Activated T-cell treated with anti-CD3 and anti-CD28 coated beads, Interleukin-2, amount 50 U/mL, for 24 hours (primary cell): ENCODE measurements around the gene USP35.

ENCODE experiments used
- DNase-seq: peaks from one replicate; pipeline ENCODE4 v3.0.0-alpha.2; 2020
- H3K27ac Mint-ChIP-seq: 2 replicates; pipeline ENCODE4 v1.8.0; 2020; ENCODE audit warnings: mild to moderate bottlenecking, mixed read lengths
- H3K27me3 Mint-ChIP-seq: 2 replicates; pipeline ENCODE4 v1.8.0; 2020; ENCODE audit warnings: mixed read lengths
- H3K36me3 Mint-ChIP-seq: 2 replicates; pipeline ENCODE4 v1.8.0; 2020; ENCODE audit warnings: low read depth, mixed read lengths
- H3K4me1 Mint-ChIP-seq: 2 replicates; pipeline ENCODE4 v1.8.0; 2020; ENCODE audit warnings: low read depth, mixed read lengths
- H3K4me3 Mint-ChIP-seq: 2 replicates; pipeline ENCODE4 v1.8.0; 2020; ENCODE audit warnings: mild to moderate bottlenecking, moderate library complexity, mixed read lengths
- H3K9me3 Mint-ChIP-seq: 2 replicates; pipeline ENCODE4 v1.8.0; 2020; ENCODE audit warnings: mixed read lengths

USP35 gene

DNA sequence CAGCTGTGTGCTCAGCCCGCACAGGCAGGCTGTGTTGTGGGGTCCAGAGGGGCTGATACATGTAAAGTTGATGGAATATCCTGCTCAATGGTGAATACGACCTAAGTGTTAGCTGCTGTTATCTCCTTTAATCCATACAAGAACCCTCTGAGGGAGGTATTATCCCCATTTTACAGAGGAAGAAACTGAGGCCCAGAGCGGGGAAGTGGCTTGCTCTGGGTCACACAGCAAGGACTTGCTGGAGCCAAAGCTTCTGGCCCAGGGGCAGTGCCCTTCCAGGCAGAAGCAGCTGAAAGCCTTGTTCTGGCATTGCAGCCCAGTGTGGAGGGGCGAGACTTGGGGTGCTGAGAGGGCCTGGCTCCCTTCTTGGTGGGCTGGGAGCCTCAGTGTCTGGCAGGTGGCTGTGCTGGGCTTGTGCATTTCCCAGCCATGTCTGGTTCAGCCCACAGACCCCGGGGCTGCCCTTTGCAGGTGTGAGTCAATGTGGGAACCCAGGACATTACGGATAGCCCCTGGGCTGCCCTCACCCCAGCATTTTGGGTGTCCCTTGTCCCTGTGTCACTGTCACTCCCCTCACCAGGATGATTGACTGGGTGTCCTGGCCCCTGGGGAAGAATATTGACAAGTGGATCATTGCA is 10.4 kb downstream of the USP35 start:
- no peaks in the 10 kb centered on the region for H3K9me3 Mint-ChIP-seq
- H3K27me3 Mint-ChIP-seq, result no peaks in the 10 kb centered on the region
- peaks cover 29% of the 10 kb centered on the region for H3K36me3 Mint-ChIP-seq
- no peak overlapping the region for H3K4me3 Mint-ChIP-seq
- DNase-seq, result no peak
- peaks cover 38% of the 10 kb centered on the region for H3K4me1 Mint-ChIP-seq
- H3K27ac Mint-ChIP-seq, result peak overlapping the region; percentile 31

DNA sequence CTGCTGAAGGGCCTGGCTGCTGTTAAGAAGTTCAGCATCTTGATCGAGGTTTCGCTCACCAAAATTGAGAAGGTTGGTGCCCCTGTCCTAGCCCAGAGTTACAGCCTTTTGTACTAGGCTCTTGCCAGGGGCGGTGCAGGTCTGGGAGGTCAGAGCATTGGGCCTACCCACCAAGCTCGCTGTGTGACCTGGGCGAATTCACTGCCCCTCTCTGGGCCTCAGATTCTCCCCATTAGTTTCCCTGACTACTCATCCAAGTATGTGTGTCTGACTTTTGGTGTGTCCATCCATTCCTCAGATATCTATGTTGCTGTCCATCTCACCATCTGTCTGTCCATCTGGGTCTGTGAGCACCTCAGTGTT is 10.9 kb downstream of the USP35 start:
- Mint-ChIP-seq H3K27me3 (no peaks in the 10 kb centered on the region), H3K27ac (no peak overlapping the region), H3K4me3 (no peak overlapping the region), H3K9me3 (no peaks in the 10 kb centered on the region), H3K4me1 (peaks cover 38% of the 10 kb centered on the region), H3K36me3 (peaks cover 31% of the 10 kb centered on the region)
- DNase-seq, result no peak

DNA sequence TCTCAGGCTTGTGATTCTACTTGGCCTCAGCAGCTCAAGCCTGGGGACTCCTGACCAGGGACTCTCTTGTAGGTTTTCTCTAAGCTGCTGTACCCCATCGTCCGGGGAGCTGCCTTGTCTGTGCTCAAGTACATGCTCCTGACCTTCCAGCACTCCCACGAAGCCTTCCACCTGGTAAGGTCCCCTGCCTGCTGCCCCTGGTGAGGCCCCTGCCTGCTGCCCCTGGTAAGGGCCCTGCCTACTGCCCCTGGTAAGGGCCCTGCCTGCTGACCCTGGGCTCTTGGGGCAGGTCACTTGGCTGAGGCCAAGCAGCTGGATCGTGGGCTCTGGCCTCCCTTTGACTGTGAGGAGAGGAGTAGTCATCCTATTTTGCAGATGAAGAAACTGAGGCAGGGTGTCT is 11.3 kb downstream of the USP35 start:
- H3K4me1 Mint-ChIP-seq, result peaks cover 39% of the 10 kb centered on the region
- H3K36me3 Mint-ChIP-seq, result peaks cover 32% of the 10 kb centered on the region
- H3K9me3 Mint-ChIP-seq, result no peaks in the 10 kb centered on the region
- no peak for DNase-seq
- no peak overlapping the region for H3K4me3 Mint-ChIP-seq
- no peaks in the 10 kb centered on the region for H3K27me3 Mint-ChIP-seq
- H3K27ac Mint-ChIP-seq, result no peak overlapping the region

DNA sequence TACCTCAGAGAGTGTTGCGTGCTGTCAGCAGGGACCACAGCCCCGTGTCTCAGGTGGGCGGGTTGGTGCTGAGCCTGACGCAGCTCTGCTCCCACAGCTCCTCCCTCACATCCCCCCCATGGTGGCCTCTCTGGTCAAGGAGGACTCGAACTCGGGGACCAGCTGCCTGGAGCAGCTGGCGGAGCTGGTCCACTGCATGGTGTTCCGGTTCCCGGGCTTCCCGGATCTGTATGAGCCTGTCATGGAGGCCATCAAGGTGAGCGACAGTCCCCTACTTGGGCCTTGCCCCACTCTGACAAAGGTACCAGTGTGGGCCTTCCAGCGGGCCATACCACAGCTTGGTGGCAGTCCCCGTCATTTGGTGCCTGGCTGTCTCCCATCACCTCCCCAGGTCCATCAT is 11.8 kb downstream of the USP35 start:
- Mint-ChIP-seq H3K4me1 (peaks cover 42% of the 10 kb centered on the region), H3K27me3 (no peaks in the 10 kb centered on the region), H3K36me3 (peaks cover 33% of the 10 kb centered on the region), H3K9me3 (no peaks in the 10 kb centered on the region), H3K4me3 (no peak overlapping the region), H3K27ac (peak overlapping the region; percentile 0)
- DNase-seq, result no peak

GRCh38 chr11:78201096-78201818 is 12.5 kb downstream of the USP35 start:
- Mint-ChIP-seq H3K27ac (peak overlapping the region; percentile 90), H3K4me1 (peaks cover 41% of the 10 kb centered on the region), H3K36me3 (peaks cover 32% of the 10 kb centered on the region), H3K27me3 (no peaks in the 10 kb centered on the region), H3K4me3 (no peak overlapping the region), H3K9me3 (no peaks in the 10 kb centered on the region)
- DNase-seq, result no peak

DNA sequence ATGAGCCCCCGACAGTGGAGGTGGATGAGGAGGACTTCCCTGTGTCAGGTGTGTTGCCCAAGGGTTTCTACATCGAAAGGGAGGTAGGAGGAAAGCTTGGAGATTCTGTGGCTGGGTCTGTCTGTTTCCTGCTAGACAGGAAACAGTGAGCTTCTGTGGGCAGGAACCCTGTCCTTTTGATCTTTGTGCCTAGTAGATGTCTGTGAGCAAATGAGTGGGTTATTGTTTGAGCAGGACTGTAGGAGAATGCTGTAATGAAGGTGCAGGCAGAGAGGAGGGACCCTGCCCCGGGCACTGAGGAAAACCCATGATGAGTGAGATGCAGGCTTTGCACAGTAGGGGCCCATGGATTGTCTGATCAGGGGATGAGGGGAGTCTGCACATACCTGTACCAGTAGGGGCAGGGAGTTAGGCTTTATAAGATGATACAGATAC is 14.0 kb downstream of the USP35 start:
- Mint-ChIP-seq H3K36me3 (peaks cover 36% of the 10 kb centered on the region), H3K27me3 (no peaks in the 10 kb centered on the region), H3K4me1 (peaks cover 44% of the 10 kb centered on the region), H3K4me3 (peak overlapping the region; percentile 68), H3K9me3 (no peaks in the 10 kb centered on the region), H3K27ac (peak overlapping the region; percentile 90)
- peak; percentile 58 for DNase-seq

- Mint-ChIP-seq H3K36me3 (peaks cover 38% of the 10 kb centered on the region), H3K4me1 (peaks cover 44% of the 10 kb centered on the region), H3K9me3 (no peaks in the 10 kb centered on the region), H3K4me3 (peak overlapping the region; percentile 68), H3K27ac (peak overlapping the region; percentile 90), H3K27me3 (no peaks in the 10 kb centered on the region)
- DNase-seq, result no peak
Measured at GRCh38 chr11:78203184-78203583, 14.5 kb downstream of the USP35 start.

DNA sequence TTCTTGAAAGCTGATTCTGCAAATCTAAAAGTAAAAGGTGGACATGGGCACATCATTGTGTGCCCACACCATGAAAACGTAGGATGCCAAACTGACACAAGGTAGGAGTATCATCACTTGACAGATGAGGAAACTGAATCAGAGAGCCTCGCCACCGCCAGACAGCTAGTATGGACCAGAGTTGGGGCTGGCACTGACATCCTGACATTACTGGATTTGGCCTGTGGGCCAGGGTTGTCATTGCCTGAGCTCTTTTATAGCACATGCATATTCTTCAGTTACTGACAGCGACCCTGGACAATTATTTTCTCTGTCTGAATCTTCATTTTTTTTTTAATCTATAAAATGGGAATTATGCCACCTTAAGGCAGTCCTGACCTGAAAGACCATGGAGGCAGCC is 16.5 kb downstream of the USP35 start:
- Mint-ChIP-seq H3K9me3 (no peaks in the 10 kb centered on the region), H3K4me1 (peaks cover 44% of the 10 kb centered on the region), H3K27ac (peak overlapping the region; percentile 20), H3K27me3 (no peaks in the 10 kb centered on the region), H3K4me3 (no peak overlapping the region), H3K36me3 (peaks cover 47% of the 10 kb centered on the region)
- DNase-seq, result no peak

- Mint-ChIP-seq H3K27ac (no peak overlapping the region), H3K27me3 (no peaks in the 10 kb centered on the region), H3K36me3 (peaks cover 48% of the 10 kb centered on the region), H3K4me3 (no peak overlapping the region), H3K4me1 (peaks cover 42% of the 10 kb centered on the region), H3K9me3 (no peaks in the 10 kb centered on the region)
- DNase-seq, result no peak
Measured at GRCh38 chr11:78205691-78206090, 17.0 kb downstream of the USP35 start.

DNA sequence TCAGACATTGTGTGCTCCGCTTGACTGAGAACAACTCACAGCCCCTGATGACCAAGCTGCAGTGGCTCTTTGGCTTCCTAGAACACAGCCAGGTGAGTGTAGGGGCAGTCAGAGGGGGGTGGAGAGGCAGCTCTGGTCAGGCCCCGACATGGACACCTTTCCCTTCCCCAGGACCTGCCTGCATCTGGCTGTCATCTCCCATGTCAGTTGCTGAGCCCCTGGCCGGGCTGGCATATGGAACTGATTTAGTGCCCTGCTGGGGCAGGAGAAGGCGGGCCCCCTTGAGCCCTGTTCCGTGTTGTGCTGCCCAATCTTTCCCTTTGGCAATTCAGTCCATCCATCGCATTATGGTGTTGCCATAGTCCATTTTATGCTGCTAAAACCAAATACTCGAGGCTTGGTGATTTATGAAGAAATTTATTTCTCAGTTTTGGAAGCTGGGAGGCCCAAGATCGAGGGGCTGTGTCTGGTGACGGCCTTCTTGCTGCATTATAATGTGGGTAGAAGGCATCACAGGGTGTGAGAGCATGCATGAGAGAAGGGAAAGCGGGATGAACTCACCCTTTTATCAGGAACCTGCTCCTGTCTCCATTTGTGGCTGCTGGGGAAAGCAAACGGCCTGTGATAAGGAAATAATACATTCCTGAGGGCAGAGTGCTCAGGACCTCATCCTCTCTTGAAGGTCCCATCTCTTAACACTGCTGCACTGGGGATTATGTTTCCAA is 19.0 kb downstream of the USP35 start:
- Mint-ChIP-seq H3K36me3 (peaks cover 63% of the 10 kb centered on the region), H3K27ac (no peak overlapping the region), H3K4me1 (peaks cover 24% of the 10 kb centered on the region)

GRCh38 chr11:78208257-78209165 is 19.8 kb downstream of the USP35 start:
- no peak overlapping the region for H3K27ac Mint-ChIP-seq
- H3K4me3 Mint-ChIP-seq, result no peak overlapping the region
- H3K9me3 Mint-ChIP-seq, result no peaks in the 10 kb centered on the region
- peaks cover 64% of the 10 kb centered on the region for H3K36me3 Mint-ChIP-seq
- no peak for DNase-seq
- no peaks in the 10 kb centered on the region for H3K27me3 Mint-ChIP-seq
- H3K4me1 Mint-ChIP-seq, result peaks cover 18% of the 10 kb centered on the region

More for the DNA sequence above, 19.0 kb downstream of the USP35 start:
- Mint-ChIP-seq H3K27me3 (no peaks in the 10 kb centered on the region), H3K9me3 (no peaks in the 10 kb centered on the region), H3K4me3 (no peak overlapping the region)
- DNase-seq, result no peak

GRCh38 chr11:78209478-78209877 is 20.8 kb downstream of the USP35 start:
- Mint-ChIP-seq H3K4me1 (peaks cover 15% of the 10 kb centered on the region), H3K4me3 (no peak overlapping the region), H3K36me3 (peaks cover 70% of the 10 kb centered on the region), H3K27ac (no peak overlapping the region), H3K27me3 (no peaks in the 10 kb centered on the region), H3K9me3 (no peaks in the 10 kb centered on the region)
- DNase-seq, result peak; percentile 22

DNA sequence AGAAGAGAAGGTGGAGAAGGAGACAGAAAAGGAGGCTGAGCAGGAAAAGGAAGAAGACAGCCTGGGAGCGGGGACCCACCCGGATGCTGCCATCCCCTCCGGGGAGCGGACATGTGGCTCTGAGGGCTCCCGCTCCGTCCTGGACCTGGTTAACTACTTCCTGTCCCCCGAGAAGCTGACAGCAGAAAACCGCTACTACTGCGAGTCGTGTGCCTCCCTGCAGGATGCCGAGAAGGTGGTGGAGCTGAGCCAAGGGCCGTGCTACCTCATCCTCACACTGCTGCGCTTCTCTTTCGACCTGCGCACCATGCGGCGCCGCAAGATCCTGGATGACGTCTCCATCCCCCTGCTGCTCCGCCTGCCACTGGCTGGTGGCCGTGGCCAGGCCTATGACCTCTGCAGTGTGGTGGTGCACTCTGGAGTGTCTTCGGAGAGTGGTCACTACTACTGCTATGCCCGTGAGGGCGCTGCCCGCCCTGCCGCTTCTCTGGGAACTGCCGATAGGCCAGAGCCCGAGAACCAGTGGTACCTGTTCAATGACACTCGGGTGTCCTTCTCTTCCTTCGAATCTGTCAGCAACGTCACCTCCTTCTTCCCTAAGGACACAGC is 21.4 kb downstream of the USP35 start:
- Mint-ChIP-seq H3K27me3 (no peaks in the 10 kb centered on the region), H3K4me3 (no peak overlapping the region), H3K36me3 (peaks cover 72% of the 10 kb centered on the region), H3K4me1 (peaks cover 9% of the 10 kb centered on the region), H3K9me3 (no peaks in the 10 kb centered on the region), H3K27ac (no peak overlapping the region)
- DNase-seq, result no peak

- Mint-ChIP-seq H3K27me3 (no peaks in the 10 kb centered on the region), H3K27ac (no peak overlapping the region), H3K4me3 (no peak overlapping the region), H3K9me3 (no peaks in the 10 kb centered on the region), H3K36me3 (peaks cover 73% of the 10 kb centered on the region), H3K4me1 (peaks cover 2% of the 10 kb centered on the region)
- DNase-seq, result no peak
Measured at GRCh38 chr11:78211565-78211964, 22.8 kb downstream of the USP35 start.
